Activated CD4-positive, CD25-positive, alpha-beta regulatory T cell treated with anti-CD3 and anti-CD28 coated beads, Interleukin-2, amount 50 U/mL, for 72 hours (primary cell): ENCODE measurements around the gene TOX4.
"Not testable (repeated sequence)": the region's sequence is repeated elsewhere in the genome, so short reads cannot be mapped to it uniquely, and the experiment has no call there.

Experiments
- DNase-seq: peaks from one replicate; pipeline ENCODE4 v3.0.0; 2021

The TOX4 gene

DNA sequence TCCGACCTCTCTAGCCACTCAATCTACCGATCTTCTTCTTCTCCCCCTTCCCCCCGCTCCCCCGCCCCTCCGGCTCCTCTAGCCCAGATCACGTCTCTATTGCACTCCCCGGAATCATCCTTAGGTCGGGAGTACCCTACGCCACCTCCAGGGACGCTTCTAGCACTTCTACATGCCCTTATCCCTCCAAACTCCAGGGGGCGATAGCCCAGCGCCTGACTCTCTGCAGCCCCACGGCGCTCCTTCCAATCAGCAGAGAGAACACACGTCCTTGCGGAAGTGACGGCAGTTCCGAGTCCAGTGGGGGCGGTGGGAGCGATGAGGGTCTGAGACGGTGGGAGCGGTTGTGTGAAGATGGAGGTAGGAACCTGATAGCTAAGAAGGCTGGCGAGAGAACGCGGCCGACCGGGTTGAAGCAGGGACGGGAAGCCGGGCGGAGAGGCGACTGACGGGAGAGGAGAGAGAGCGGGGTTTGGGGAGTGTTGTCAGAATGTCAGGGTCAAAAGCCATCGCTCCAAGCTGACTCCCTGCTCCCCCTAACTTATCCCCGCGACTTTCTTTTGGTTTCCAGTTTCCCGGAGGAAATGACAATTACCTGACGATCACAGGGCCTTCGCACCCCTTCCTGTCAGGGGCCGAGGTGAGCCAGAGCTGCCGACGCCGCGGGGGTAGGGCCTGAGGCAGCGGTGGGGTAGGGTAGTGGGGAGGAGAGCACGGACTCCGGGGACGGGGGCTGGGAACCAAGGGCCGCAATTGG, at the start of gene TOX4, which contains the start of gene RAB2B:
Gene TOX4 (plus strand): TSS at position 271 of the 757 bp plus-strand sequence. CDS start 84 bp downstream, at position 355.
Gene RAB2B (minus strand): TSS at position 35 of the 757 bp plus-strand sequence. CDS start 87 bp downstream, outside the sequence.
- peak; percentile 88 for DNase-seq

DNA sequence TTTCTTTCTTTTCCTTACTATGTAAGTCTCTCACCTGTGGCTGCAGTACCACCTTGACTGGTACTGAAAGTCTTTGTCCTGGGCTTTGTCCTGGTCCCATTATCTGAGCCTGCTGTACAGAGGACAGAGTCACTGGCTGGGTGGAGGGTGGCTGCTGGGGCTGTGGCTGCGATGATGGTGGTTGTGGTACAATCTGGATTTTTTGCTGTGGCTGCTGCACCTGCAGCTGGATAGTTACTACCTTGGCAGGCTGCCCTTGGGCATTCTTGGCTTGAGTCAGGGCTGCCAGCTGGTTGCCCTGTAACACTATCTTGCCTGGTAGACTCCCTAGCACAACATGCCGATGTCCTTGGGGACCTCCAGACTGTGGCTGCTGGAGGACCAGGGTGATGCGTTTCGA, 48.1 kb upstream of the TOX4 start:
- no peak for DNase-seq

DNA sequence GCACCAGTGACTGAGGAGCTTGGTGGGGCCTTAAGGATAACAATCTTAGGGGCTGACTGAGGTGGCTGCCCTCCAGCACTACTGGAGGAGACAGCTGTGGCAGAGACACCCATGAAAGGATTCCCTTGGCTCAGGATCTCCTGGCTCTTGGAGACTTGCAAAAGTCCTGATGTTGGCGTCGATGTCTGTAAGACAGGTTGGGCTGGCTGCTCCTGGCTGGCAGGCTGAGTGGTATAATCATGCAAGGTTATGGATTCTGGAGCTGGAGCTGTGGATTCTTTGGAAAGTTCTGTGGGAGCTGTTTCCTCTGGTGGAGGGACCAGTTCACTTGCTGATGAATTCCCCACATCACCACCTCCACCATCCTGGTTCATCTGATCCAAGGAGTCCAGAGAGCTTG, 45.9 kb upstream of the TOX4 start:
- no peak for DNase-seq

DNA sequence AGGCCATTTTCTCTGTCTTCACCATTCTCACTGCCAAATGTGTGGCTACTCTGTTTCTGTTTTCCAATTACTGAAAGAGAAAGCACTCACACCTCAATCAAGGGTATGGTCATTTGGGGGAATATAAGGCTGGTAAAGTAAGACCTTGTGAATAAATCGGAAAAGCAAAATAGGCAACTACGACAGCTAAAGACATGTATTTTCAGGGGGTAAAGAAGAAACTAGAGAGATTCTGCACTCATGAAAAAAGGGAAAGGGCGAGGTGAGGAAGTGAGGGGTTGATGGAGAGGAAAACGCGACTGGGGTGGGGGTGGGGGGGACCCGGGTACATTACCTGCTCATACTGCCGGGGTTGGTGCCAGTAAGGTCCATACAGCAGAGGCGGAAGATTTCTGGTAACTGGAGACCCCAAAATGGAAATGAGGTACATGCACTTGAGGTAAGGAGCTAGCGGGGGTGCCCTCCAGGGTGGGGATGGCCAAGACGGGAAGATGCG, 40.4 kb upstream of the TOX4 start:
- DNase-seq: no peak

DNA sequence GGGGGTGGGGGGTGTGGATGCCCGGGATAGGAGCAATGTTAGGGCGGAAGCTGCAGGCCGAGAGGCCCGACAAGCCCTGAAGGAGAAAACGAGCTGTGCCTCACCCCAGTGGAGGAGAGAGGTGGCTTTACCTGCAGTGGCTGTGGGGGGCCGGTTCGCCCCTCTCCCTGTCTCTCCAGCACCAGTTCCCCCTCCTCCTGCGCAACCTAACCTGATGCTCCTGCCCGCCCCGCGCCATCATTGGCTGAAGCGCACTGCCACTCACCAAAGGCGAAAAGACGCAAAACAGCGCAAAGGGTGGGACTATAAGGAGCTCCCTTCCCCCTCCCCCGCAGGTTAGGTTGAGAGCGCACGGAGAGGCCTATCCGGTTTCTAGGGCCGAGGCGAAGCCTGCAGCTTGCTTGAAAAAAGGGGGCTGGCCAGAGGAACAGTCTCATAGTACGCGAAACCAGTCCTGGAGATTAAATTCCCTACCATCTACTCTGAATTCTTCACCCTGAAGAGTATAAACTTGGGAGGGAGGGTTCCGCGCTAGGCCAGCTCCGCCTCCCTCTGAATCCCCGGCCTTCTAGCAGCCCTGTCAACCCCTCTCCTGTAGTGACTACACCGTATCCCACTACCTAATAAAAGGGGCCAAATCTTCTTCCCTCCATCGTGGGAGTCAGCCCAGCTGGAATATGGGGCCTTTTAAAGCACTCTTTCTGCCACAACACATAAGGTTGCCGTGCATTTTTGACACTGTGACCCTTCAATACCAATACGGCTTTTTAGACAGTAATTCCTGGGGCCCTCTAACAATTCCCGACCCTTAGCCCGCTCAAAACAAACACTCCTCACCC, 39.7 kb upstream of the TOX4 start:
- peak; percentile 99 for DNase-seq

DNA sequence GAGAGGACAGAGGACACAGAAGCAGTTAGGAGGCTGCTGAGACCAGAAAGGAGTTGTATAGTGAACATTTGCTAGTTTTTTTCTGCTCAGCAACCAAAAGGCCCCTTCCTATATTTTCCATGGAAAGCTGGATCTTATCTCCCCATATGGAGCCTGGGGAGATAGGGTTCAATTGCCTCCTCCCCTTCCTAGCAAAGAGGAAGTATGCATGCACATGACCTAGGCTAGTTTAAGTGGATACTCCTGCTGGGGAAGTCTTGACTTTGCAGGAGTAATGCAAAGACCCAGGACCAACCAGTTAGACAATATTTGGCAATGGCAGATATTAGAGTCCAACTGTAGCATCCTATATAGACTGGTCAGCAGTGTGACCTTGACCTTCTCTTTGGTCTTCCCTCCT, 36.1 kb upstream of the TOX4 start:
- DNase-seq: no peak

DNA sequence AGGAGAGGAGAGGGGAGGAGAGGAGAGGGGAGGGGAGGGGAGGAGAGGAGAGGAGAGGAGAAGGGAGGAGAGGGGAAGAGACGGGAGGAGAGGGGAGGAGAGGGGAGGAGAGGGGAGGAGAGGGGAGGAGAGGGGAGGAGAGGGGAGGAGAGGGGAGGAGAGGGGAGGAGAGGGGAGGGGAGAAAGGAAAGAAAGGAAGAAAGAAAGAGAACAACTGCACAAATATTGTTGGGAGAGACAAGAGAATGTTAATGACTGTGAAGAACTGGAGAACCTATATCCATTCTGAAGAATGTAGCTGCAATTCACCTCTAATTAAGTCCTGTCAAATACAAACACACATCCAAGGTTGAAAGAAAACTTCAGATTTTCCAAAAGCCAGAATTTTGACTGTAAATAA, 34.3 kb upstream of the TOX4 start:
- DNase-seq: not testable (repeated sequence)

DNA sequence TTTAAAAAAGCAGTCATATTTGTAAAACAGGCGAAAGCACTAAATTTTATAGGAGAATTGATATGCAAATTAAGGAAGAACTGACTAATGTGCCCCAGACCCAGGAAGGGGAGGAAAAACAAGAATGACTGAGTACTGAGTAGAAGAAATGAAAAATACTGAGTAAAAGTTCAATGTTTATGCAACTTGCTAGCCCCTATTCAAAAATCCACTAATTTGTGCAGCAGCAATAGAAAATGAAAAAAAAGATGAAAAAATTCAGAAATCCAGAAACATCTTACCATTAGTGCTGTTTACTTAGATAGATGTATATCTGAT, 27.1 kb upstream of the TOX4 start:
- DNase-seq: no peak

DNA sequence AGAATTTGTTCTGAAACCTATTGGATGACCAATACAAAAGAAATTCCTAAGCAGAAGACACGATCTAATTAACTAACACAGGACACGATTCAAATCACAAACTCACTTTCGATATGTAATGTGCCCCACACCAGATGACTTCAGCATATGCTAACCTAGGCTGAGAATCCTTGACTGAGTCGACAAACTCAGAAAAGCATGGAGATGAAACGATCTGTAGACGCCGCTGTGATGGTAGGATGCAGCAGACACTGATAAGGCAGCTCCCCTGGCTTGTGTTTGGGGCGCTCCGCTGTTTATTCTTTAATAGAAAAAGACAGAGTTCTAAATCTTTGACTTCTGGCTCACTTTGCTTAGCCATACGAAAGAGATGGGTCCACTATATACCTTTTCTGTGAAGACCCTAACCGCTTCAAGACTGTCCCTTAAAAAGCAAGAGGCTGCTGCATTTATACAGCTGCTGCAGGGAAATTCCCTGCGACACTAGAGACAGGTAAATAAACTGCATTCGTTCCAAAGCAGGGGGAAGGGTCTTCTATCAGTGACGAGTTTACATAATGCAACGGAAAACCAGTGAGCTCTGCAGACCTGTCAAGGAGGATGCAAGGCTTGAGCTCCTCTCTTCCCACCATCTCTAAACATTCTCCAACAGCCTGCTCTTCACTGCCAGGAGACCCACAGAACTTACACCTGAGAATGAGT, 22.0 kb upstream of the TOX4 start:
- no peak for DNase-seq

DNA sequence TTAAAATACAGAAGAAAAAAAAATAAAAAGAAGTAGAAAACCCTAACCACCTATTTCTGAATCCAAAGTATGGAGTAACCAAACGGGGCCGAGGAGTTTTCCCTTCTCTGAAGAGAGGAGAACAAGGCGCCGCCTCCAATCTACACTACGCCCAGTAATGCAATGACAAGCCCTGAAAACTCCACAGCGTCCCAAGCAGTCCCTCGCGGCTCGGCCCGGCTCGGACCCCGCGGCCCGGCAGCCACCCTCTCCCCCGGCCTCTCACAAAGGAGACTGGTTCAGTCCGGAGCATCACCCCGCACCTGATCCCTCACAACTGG, 21.4 kb upstream of the TOX4 start:
- DNase-seq: no peak

DNA sequence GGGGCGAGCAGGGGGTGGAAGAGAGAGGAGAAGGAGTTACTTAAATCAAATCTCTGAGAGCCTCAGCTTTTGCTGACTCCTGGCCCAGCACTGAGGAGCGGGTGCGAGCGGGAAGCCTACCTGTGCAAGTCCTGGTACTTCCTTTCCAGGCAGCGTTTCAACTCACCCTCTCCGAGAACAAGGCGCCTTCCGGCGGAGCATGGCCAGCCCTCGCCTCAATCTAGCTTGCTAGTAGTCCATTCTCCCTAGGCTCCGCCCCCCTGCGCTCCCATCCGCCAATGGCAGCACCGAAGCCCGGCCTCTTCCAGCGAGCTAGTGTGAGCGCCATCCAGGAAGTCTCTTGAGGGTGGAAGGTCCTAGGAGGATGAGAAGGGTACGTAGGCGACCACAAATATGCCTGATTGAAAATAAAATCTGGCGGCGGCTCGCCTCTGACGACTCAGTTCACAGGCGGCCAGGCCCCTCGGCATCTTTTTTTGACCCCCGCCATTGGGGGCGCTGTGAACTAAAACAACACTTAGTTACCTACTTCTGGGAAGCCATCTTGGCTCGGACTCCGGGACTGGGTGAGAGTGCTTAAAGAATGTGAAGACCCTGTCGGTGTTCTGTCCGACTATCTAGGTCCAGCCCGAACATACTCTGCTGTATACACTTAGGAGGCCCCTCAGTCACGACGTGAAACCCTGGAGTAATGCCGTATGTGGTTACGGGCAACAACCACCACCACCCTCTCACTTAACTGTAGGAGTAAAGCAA, 20.9 kb upstream of the TOX4 start, which contains the start of gene CHD8:
Gene CHD8 (minus strand): TSS at position 212 of the 756 bp plus-strand sequence. CDS start 24,480 bp downstream, outside the sequence.
- DNase-seq: peak; percentile 98

DNA sequence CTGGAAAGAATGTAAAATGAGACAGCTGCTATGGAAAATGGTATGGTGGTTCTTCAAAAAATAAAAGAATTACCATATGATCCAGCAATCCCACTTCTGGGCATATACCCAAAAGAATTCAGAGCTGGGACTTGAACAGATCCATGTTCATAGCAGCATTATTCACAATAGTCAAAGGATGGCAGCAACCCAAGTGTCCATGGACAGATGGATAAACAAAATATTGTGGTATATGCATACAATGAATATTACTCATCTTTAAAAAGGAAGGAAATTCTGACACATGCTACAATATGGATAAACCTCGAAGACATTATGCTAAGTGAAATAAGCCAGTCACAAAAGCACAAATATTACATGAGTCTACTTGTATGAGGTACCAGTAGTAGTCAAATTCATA, 9.4 kb upstream of the TOX4 start:
- no peak for DNase-seq

DNA sequence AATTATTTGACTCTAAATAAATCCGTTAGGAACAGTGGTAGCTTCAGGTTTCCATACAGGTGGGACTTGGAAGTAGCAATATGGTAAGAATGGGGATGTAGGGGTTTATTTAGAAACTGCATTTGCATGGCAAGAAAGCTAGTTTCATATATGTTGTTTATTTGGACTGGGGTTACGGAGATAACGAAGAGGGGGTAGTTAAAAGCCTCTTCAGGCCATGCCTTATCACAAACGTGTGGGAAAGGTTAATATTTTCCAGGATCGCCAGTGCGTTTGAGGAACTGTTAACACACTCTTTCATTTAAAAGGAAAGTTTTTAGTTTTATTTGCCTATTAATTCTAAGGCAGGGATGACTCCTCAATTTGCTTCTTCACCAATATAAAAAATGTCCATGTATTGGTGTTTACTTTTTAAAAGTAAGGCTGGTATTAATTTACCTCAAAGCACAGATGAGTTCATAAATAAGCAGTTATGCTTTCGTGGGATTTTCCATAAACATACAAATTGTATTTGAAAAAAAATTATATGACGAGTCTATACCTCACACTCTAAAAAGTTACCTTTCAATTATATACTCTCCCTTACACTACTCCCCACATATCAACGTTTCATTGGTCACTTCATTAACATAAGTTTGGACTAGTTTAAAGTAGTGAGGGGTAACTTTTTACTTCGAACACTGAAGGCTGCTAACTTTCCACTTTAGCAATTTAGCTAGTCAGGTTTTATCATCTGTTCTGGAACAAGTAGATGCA, 1.1 kb upstream of the TOX4 start:
- DNase-seq: no peak

DNA sequence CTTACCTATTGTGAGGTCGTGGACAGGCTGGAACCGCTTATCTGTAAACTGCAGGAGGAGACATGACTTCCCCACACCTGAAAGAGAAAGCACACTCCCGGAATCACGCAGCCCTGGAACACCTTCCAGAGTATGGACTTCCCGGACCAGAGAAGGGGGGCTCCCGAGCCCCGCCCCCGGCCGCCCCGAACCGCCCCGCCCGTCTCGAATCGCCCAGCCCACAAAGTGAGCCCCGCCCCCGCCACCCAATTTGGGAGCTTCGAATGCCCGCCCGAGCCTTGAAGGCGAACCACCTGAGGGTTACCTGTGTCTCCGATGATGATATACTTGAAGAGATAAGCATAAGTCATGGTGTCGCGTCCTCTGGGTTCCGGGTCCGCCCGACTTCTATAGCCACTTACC, 471 bp upstream of the TOX4 start:
- DNase-seq: peak; percentile 72

DNA sequence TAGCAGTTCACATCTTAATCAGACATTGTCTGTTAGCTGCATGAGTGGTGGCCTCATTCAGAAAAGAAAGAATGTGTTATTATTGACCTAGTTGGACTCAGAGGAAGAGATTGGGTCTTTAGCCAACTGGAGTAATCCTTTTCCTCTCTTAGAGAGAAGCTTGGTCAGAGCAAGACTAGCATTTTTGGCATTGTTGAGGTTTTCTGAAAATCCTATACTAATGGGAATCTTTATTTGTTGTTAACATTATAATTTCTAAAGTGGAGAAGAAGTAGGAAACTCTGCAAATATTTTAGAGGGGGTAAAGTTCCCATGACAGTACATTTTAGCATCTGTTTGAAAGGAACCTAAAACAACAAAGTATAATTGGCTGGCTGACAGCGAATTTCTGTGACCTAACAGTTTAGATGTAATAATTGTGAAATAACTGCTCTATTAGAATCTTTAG, 9.7 kb downstream of the TOX4 start:
- no peak for DNase-seq

DNA sequence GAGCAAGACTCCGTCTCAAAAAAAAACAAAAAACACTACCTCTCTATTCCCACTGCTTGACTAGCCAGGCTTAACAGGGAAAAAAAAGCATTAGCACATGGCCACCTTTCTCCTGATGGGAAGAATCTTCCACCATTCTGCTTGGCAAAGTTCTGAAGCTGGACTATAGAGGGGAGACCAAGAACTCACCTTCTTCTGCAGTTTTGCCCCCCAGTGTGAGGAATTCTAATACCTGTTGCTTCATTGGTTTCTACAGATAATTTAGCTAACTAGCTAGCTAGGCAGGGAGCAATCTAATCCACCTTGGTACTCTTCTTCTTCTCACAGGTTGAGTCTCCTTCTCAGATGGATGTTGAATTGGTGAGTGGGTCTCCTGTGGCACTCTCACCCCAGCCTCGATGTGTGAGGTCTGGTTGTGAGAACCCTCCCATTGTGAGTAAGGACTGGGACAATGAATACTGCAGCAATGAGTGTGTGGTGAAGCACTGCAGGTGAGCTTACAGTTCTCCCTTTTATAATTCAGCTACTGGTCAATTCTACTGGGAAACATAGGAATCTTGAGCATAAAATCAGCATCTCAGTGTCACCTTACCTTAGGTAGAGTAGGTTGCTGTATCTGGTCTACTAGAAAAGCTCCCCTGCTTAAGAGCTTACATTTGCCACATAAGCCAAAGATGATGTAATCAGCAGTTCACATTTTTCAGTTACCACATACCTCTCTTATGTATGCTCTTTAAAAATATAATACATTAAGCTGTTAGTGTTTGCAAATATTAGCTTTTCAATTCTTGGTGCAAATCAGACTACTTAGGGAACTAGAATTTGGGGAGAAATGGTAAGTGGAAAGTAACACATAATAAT, 18.1 kb downstream of the TOX4 start:
- DNase-seq: no peak

DNA sequence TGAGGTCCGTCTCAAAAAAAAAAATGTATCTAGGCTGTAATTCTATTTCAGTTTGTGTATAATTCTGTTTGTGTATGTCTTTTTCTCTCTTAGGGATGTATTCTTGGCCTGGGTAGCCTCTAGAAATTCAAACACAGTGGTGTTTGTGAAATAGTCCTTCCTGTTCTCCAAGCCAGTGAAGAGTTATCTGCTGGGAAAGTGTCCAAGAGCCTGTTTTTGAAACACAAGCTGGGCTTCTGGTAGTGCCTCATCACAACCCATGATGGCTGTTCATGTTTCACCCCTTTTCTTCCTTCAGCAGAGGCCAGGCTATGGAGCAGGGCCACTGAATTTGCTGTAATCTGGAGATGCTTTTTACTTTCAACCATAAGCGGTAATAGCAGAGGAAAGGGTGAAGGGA, 19.5 kb downstream of the TOX4 start:
- DNase-seq: no peak

DNA sequence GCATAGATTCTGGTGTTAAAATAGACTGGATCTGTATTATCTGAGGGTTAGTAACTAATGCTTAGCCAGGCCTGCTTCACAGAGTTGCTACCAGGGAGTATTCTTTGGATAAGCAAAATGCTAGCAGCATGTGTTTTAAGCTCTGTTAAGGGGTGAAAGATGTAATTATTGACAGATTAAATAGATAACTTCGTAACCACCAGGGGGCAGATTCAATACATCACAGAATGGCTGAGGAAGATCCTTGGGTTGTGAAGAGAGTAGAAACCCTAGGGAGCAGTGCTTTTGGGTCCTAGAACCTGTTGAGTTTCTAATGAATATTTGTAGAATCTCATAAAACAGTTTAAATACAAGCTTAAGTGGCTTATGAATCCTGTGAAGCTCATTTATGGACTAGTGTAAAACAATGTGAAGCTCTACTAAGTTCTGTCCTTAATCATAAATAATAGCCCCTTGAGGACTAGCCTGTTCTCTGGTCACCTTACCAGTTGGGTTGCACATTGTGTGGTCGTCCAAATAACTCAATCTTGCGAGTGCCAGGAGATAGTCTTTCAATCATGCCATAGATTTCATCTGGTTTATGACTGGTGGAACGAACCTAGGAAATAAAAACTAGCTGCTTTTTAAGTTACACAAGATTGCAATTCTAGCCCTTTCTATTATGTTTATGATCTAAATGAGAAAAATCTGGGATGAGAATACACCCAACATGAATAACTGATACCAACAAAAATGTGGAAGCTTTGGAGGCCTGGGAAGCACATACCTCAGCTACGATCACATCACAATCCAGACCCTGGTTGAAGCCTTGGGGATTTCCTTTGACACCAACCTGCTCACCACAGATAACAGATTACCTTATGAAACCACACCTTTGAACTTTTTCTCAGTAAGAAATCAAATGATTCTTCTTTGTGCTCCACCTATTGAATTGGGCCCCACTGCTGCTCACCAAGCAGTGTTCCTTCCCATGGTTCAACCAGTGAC, 21.8 kb downstream of the TOX4 start:
- no peak for DNase-seq

DNA sequence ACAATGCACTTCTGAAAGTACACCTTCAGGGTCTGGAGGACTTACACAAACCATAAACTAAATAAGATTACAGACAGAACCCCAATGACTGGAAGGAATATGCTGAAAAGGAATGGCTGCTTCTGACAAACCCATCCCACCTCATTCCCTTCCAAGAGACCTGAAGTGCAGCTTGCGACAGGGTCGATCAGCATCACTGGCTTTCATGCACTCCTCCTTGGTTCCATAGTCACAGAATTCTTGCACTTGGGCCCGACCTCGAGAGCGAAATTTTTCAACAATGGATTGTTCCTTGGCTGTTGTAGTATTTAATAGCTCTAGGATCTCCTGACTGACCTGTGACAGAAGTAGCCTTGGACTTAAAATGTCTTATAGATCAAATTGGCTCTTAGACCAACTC, 24.6 kb downstream of the TOX4 start:
- DNase-seq: no peak

DNA sequence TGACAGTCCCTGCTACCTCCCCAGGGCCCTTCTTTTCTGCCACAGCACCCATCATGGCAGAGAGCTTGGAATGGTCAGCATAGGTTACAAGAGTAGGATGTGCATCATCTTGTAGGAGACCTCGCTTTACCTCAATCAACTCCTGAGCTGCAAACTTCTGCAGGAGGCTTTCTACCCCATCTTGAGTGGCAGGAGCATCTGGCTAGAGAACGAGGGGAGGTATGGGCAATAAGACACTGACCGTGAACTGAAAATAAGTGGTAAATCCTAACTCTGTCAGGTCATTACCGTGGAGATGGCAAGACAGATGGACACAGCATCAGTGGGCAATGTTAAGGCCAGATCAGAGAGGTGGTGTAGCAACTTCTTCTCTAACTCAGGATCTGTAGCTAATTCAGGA, 26.4 kb downstream of the TOX4 start:
- no peak for DNase-seq
